Activated CD8-positive, alpha-beta memory T cell treated with anti-CD3 and anti-CD28 coated beads, Interleukin-2, amount 10 ng/mL, durations not matched to agents 7 days and 5 days (primary cell): ENCODE data around the gene ZNF618. TPM values are rescaled to one million over a fixed set of nuclear protein-coding genes. Genes with fewer than 3 reads are reported as not detected.

Experiments used
- ATAC-seq: fragments of 150-1000 bp; cut with Tn5 transposase; one replicate; pipeline ENCODE4 v1.10.0; 2021; ENCODE audit warnings: moderate library complexity
- CTCF ChIA-PET: fragments of 350-600 bp; sonication (Branson Sonifier 250); formaldehyde crosslinking; loops from one replicate; lab custom pipeline; 2021; ENCODE audit warnings: antibody characterized with exemption; lab: Charles Lee
- DNase-seq: peaks from one replicate; pipeline ENCODE4 v3.0.0-alpha.2; 2020
- H3K27ac Mint-ChIP-seq: one replicate; pipeline ENCODE4 v1.8.0; 2021; ENCODE audit warnings: mild to moderate bottlenecking, mixed read lengths
- H3K27me3 Mint-ChIP-seq: one replicate; pipeline ENCODE4 v1.8.0; 2021; ENCODE audit warnings: mixed read lengths
- H3K36me3 Mint-ChIP-seq: one replicate; pipeline ENCODE4 v1.8.0; 2021; ENCODE audit warnings: mild to moderate bottlenecking, mixed read lengths
- H3K4me1 Mint-ChIP-seq: one replicate; pipeline ENCODE4 v1.8.0; 2021; ENCODE audit warnings: mixed read lengths
- H3K4me3 Mint-ChIP-seq: one replicate; pipeline ENCODE4 v1.8.0; 2021; ENCODE audit warnings: mild to moderate bottlenecking, moderate library complexity, mixed read lengths
- H3K9me3 Mint-ChIP-seq: one replicate; pipeline ENCODE4 v1.8.0; 2022; ENCODE audit warnings: low read depth, mixed read lengths
- total RNA-seq, 2 experiments: library from RNA; stranded (reverse); gene quantifications; one replicate each; pipeline ENCODE4 v1.2.3, GENCODE V29; 2021

ZNF618 gene
- total RNA-seq, 2 experiments from 2014 or later = 0.54 to 0.79 TPM

- no peaks in the 10 kb centered on the region for H3K9me3 Mint-ChIP-seq
- no peak for ATAC-seq
- no peak for DNase-seq
- CTCF ChIA-PET = interaction anchor here (0.7 to 1.0 kb wide), 2 partner anchors 129 to 155 kb away, joined by 3 read pairs; no protein-coding TSS in a partner anchor
- H3K4me1 Mint-ChIP-seq = no peaks in the 10 kb centered on the region
- H3K4me3 Mint-ChIP-seq = no peak overlapping the region
- H3K36me3 Mint-ChIP-seq = no peaks in the 10 kb centered on the region
- no peaks in the 10 kb centered on the region for H3K27me3 Mint-ChIP-seq
- no peak overlapping the region for H3K27ac Mint-ChIP-seq
Measured at GRCh38 chr9:113964495-113965170, 88.5 kb downstream of the ZNF618 start.

DNA sequence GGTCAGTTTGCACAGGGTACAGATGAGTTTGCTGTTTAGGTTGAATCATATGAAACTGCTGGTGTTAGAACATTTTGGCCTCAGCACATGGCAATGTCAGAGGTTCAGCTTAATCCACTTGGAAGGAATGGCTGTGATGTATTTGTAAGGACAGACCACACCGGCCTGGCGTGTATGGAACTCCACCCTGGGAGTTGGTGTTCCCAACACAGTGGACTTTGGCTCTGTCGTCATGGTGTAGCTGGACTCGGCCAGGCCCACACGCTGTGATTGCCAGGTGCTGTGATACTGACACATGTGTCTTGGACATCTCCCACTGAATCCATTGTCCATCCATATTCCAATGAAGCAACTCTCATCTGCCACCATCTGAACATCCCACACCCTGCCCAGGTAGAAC, 90.3 kb downstream of the ZNF618 start:
- Mint-ChIP-seq H3K36me3 (no peaks in the 10 kb centered on the region), H3K27ac (no peak overlapping the region), H3K27me3 (no peaks in the 10 kb centered on the region), H3K9me3 (no peaks in the 10 kb centered on the region), H3K4me1 (no peaks in the 10 kb centered on the region), H3K4me3 (no peak overlapping the region)
- CTCF ChIA-PET = no interaction called here
- no peak for ATAC-seq
- DNase-seq = no peak

DNA sequence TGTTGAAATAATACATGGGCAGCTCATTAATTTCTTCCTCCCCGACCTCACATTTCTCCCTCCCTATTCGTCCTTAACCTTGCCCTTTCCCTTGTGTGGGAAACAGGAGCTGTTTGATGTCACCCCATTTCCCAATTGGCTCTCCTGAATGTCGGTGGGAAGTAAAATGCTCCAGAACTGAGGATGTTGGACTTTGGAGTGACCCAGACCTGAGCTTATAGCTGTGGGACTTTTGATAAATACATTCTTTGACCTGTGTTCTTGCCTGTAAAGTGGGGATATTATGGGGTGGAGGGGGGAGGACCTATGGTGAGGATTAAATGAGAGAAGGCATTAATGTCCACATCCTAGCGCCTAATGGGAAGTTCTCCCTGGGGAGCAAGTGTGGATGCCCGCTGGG, 91.3 kb downstream of the ZNF618 start:
- H3K36me3 Mint-ChIP-seq = no peaks in the 10 kb centered on the region
- H3K9me3 Mint-ChIP-seq = no peaks in the 10 kb centered on the region
- H3K27ac Mint-ChIP-seq = no peak overlapping the region
- CTCF ChIA-PET = no interaction called here
- H3K4me1 Mint-ChIP-seq = no peaks in the 10 kb centered on the region
- H3K27me3 Mint-ChIP-seq = no peaks in the 10 kb centered on the region
- DNase-seq (no peak), ATAC-seq (no peak)
- H3K4me3 Mint-ChIP-seq = no peak overlapping the region

DNA sequence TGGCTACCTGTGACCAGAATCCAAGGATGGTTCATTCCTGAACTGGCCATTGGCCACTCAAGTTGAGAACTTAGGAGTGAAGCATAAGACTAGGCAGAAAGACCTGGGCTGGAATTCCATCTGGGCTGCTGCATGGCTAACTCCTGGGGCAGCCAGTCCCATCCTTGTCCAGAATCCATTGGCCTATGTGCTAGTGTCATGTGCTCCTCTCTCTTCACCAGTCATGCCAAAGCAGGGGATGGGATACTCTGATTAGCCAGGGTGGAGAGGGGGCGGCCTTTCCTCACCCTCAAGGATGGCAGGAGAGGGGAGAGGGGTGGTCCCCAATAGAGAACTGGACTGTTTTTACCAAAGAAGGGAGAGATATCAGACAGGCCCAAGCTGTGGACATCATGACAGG, 93.2 kb downstream of the ZNF618 start:
- H3K27ac Mint-ChIP-seq = no peak overlapping the region
- H3K27me3 Mint-ChIP-seq = no peaks in the 10 kb centered on the region
- CTCF ChIA-PET = no interaction called here
- no peaks in the 10 kb centered on the region for H3K4me1 Mint-ChIP-seq
- ATAC-seq (no peak), DNase-seq (no peak)
- H3K36me3 Mint-ChIP-seq = no peaks in the 10 kb centered on the region
- H3K4me3 Mint-ChIP-seq = no peak overlapping the region
- H3K9me3 Mint-ChIP-seq = no peaks in the 10 kb centered on the region

GRCh38 chr9:113973226-113973625, 97.1 kb downstream of the ZNF618 start:
- no peak overlapping the region for H3K4me3 Mint-ChIP-seq
- no peak for ATAC-seq
- H3K27ac Mint-ChIP-seq = no peak overlapping the region
- no peaks in the 10 kb centered on the region for H3K9me3 Mint-ChIP-seq
- CTCF ChIA-PET = no interaction called here
- DNase-seq = no peak
- H3K27me3 Mint-ChIP-seq = no peaks in the 10 kb centered on the region
- H3K4me1 Mint-ChIP-seq = no peaks in the 10 kb centered on the region
- no peaks in the 10 kb centered on the region for H3K36me3 Mint-ChIP-seq

GRCh38 chr9:113973963-113974413, 97.9 kb downstream of the ZNF618 start:
- Mint-ChIP-seq H3K4me3 (no peak overlapping the region), H3K9me3 (no peaks in the 10 kb centered on the region), H3K36me3 (no peaks in the 10 kb centered on the region), H3K4me1 (no peaks in the 10 kb centered on the region), H3K27ac (no peak overlapping the region), H3K27me3 (no peaks in the 10 kb centered on the region)
- CTCF ChIA-PET = no interaction called here
- no peak for DNase-seq
- no peak for ATAC-seq

DNA sequence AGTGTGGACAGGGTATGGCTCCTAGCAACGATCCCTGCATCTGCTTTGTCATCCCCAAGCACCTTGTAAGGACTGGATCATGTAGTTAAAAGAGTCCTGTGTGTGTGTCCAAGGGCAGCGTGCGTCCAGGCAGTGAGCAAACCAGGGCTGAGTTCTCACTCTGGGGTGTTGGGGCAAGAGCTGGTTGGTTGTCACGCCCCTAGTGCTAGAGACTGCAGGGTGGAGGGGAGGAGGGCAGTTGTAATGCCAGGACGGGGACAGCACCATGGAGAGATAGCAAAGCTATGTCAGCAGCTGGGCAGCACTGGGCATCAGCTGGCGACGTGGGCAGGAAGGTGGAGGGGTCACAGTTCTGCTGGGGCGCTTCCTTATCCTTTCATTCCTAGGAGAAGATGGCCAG, 100.8 kb downstream of the ZNF618 start:
- CTCF ChIA-PET = no interaction called here
- DNase-seq = no peak
- Mint-ChIP-seq H3K4me1 (no peaks in the 10 kb centered on the region), H3K36me3 (no peaks in the 10 kb centered on the region), H3K4me3 (no peak overlapping the region), H3K27ac (no peak overlapping the region), H3K9me3 (no peaks in the 10 kb centered on the region), H3K27me3 (no peaks in the 10 kb centered on the region)
- no peak for ATAC-seq

GRCh38 chr9:113978725-113979342, 102.7 kb downstream of the ZNF618 start:
- CTCF ChIA-PET = no interaction called here

DNA sequence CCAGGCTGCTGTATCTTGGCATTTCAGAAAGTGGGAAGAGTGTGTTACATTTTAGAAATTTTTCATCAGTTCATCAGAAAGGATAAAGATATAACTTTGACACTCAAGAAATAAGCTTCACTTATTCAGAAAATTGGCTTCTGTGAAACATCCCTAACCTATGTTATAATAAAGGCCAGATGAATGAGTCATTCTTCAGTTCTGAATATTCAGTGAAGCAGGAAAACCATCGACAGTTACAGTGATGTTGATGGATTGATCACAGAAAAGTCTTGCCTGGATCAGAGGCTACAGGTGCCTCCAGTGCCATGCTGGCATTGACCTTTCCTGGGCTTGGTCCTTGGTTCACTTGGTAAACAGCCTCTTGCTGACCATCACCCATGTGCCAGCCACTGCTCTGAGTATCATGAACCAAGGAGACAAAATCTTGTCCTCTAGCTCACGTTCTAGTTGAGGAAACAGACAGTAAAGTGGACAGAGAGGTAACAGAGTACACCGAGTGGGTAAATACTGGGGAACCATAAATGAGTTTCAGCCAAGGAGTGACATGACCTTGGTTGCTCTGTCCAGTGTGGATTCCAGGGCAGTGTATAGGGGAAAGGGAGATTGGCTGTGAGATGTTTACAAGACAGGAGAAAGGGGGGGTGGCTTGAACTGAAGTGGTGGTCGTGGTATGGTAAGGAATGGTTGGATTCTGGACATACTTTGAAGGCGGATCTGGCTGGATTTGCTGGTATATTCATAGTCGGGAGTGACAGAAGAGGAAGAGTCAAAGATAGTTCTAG, 103.4 kb downstream of the ZNF618 start:
- Mint-ChIP-seq H3K9me3 (no peaks in the 10 kb centered on the region), H3K27ac (no peak overlapping the region), H3K36me3 (no peaks in the 10 kb centered on the region), H3K4me1 (no peaks in the 10 kb centered on the region), H3K27me3 (no peaks in the 10 kb centered on the region), H3K4me3 (no peak overlapping the region)
- CTCF ChIA-PET = no interaction called here
- DNase-seq (no peak), ATAC-seq (no peak)

More at GRCh38 chr9:113978725-113979342, 102.7 kb downstream of the ZNF618 start:
- ATAC-seq = no peak
- Mint-ChIP-seq H3K27me3 (no peaks in the 10 kb centered on the region), H3K27ac (no peak overlapping the region), H3K4me3 (no peak overlapping the region), H3K36me3 (no peaks in the 10 kb centered on the region), H3K9me3 (no peaks in the 10 kb centered on the region), H3K4me1 (no peaks in the 10 kb centered on the region)
- no peak for DNase-seq

GRCh38 chr9:113984639-113985380, 108.7 kb downstream of the ZNF618 start:
- Mint-ChIP-seq H3K9me3 (no peaks in the 10 kb centered on the region), H3K4me1 (no peaks in the 10 kb centered on the region), H3K4me3 (no peak overlapping the region), H3K27me3 (no peaks in the 10 kb centered on the region), H3K27ac (no peak overlapping the region), H3K36me3 (no peaks in the 10 kb centered on the region)
- ATAC-seq = no peak
- DNase-seq = no peak
- CTCF ChIA-PET = no interaction called here

GRCh38 chr9:113985968-113986585, 110.0 kb downstream of the ZNF618 start:
- CTCF ChIA-PET = no interaction called here
- H3K36me3 Mint-ChIP-seq = no peaks in the 10 kb centered on the region
- no peaks in the 10 kb centered on the region for H3K4me1 Mint-ChIP-seq
- no peaks in the 10 kb centered on the region for H3K9me3 Mint-ChIP-seq
- no peak overlapping the region for H3K4me3 Mint-ChIP-seq
- H3K27ac Mint-ChIP-seq = no peak overlapping the region
- DNase-seq (no peak), ATAC-seq (no peak)
- H3K27me3 Mint-ChIP-seq = no peaks in the 10 kb centered on the region

DNA sequence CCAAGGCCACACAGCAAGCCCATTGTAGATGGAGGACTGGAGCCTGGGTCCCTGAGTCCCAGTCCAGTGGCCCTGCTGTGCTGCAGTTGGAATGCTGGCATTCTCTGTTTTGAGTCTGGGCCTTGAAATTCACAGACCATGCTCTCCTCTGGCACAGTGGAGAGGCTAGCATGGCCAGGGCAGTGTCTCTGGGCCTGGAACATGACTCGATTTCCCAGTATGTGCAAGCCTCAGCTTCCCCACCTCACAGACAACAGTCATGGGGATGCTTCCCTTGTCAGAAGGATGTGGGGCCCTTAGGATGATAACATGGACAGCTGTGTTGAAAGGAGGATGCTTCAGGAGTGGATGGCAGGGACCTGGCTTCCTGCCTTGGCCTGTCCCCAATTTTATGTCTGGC, 110.8 kb downstream of the ZNF618 start:
- no peaks in the 10 kb centered on the region for H3K36me3 Mint-ChIP-seq
- no peak for DNase-seq
- H3K9me3 Mint-ChIP-seq = no peaks in the 10 kb centered on the region
- ATAC-seq = no peak
- H3K27me3 Mint-ChIP-seq = no peaks in the 10 kb centered on the region
- no peak overlapping the region for H3K4me3 Mint-ChIP-seq
- CTCF ChIA-PET = no interaction called here
- H3K27ac Mint-ChIP-seq = no peak overlapping the region
- peaks cover under 1% of the 10 kb centered on the region for H3K4me1 Mint-ChIP-seq

GRCh38 chr9:113987526-113987925, 111.4 kb downstream of the ZNF618 start:
- ATAC-seq (no peak), DNase-seq (no peak)
- H3K4me3 Mint-ChIP-seq = no peak overlapping the region
- H3K9me3 Mint-ChIP-seq = no peaks in the 10 kb centered on the region
- CTCF ChIA-PET = no interaction called here
- H3K36me3 Mint-ChIP-seq = no peaks in the 10 kb centered on the region
- no peaks in the 10 kb centered on the region for H3K27me3 Mint-ChIP-seq
- H3K4me1 Mint-ChIP-seq = peaks cover 4% of the 10 kb centered on the region
- no peak overlapping the region for H3K27ac Mint-ChIP-seq
